ENCODE results near the gene VLDLR. TPM values are rescaled to one million over a fixed set of nuclear protein-coding genes. Genes with fewer than 3 reads are reported as not detected.

Gene VLDLR
- total RNA-seq, 2 experiments from 2014 or later = 13.0 to 17.1 TPM

DNA sequence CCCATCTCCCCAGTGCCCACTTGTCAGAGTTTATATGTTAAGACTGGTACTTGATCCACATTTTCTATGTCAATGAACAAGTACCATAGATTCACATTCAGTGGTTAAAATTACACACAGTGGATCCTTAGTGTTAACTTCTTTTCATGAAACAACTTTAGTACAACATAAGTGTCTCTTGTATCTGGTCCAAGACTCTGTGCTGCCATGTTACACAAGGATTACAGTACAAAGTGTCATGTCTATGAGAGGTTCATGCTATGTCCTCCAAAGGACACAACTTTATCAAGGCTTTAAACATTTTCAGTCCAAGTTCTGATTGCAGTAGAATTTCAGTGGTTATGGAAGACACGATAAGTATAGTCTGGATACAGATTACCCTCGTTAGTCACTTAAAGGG lies 13.3 kb upstream of the VLDLR start:
- Mint-ChIP-seq H3K36me3 (ENCODE audit: low read depth) (no peaks in the 10 kb centered on the region), H3K9me3 (no peaks in the 10 kb centered on the region), H3K4me1 (ENCODE audit: low read depth) (no peaks in the 10 kb centered on the region), H3K27me3 (peaks cover 12% of the 10 kb centered on the region), H3K27ac (no peak overlapping the region), H3K4me3 (no peak overlapping the region)
- ATAC-seq (no peak), DNase-seq (no peak)
- CTCF ChIA-PET = no interaction called here
- POLR2A ChIA-PET = no interaction called here
- TF ChIP-seq, protein P1, sequence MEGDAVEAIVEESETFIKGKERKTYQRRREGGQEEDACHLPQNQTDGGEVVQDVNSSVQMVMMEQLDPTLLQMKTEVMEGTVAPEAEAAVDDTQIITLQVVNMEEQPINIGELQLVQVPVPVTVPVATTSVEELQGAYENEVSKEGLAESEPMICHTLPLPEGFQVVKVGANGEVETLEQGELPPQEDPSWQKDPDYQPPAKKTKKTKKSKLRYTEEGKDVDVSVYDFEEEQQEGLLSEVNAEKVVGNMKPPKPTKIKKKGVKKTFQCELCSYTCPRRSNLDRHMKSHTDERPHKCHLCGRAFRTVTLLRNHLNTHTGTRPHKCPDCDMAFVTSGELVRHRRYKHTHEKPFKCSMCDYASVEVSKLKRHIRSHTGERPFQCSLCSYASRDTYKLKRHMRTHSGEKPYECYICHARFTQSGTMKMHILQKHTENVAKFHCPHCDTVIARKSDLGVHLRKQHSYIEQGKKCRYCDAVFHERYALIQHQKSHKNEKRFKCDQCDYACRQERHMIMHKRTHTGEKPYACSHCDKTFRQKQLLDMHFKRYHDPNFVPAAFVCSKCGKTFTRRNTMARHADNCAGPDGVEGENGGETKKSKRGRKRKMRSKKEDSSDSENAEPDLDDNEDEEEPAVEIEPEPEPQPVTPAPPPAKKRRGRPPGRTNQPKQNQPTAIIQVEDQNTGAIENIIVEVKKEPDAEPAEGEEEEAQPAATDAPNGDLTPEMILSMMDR (IDR thresholded peaks at IDR 0.05) = no peak
- intact Hi-C loops (cut with micrococcal nuclease) = no loop called here

DNA sequence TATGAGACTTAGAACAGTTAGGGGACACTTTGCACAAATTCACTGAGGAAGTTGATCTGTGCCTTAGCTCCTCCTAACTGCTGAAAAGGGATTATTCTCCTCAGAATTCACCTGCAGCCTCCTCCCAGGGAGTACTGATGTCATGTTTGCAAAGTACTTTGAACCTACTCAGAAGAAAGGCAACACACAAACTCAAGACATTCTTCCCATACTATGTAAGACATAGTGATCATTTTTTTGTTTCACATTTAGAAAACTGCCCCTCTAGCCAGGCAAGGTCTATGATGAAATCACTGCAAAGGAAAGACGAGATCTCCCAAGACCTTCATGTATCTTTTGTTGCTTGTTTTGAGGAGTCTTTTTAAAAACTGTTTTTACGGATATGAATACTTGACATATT lies 10.6 kb upstream of the VLDLR start:
- intact Hi-C loops (cut with micrococcal nuclease) = loop anchor here (10.0 kb wide), 1 partner anchor 64 kb away; no protein-coding TSS in a partner anchor
- H3K36me3 Mint-ChIP-seq (ENCODE audit: low read depth) = no peaks in the 10 kb centered on the region
- CTCF ChIA-PET = no interaction called here

DNA sequence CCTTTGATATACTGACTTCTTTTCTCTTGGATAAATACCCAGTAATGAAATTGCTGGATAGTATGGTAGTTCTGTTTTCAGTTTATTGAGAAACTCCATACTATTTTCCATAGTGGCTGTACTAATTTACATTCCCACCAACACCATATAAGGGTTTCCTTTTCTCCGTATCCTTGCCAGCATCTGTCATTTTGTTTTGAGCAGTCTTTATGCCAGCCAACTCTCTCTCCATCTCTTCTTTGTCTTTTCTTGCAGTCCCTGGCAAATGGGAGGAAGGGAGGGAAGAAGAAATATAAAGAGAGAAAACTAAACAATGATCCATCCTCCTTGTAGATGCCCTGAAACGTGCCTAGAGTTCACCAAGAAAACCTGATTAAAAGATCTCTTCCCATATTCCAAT lies 9.6 kb upstream of the VLDLR start:
- no peak for DNase-seq
- no peak for ATAC-seq
- Mint-ChIP-seq H3K4me3 (no peak overlapping the region), H3K36me3 (ENCODE audit: low read depth) (no peaks in the 10 kb centered on the region), H3K27ac (no peak overlapping the region), H3K4me1 (ENCODE audit: low read depth) (no peaks in the 10 kb centered on the region), H3K27me3 (peaks cover 16% of the 10 kb centered on the region), H3K9me3 (no peaks in the 10 kb centered on the region)
- TF ChIP-seq, protein P1 (IDR thresholded peaks at IDR 0.05) = no peak
- CTCF ChIA-PET = no interaction called here
- intact Hi-C loops (cut with micrococcal nuclease) = loop anchor here (10.0 kb wide), 1 partner anchor 63 kb away; no protein-coding TSS in a partner anchor
- POLR2A ChIA-PET = no interaction called here

More for the DNA sequence above, 10.6 kb upstream of the VLDLR start:
- TF ChIP-seq, protein P1 (IDR thresholded peaks at IDR 0.05) = no peak
- H3K4me1 Mint-ChIP-seq (ENCODE audit: low read depth) = no peaks in the 10 kb centered on the region
- no peak overlapping the region for H3K27ac Mint-ChIP-seq
- POLR2A ChIA-PET = no interaction called here
- no peak overlapping the region for H3K4me3 Mint-ChIP-seq
- DNase-seq (no peak), ATAC-seq (no peak)
- peaks cover 16% of the 10 kb centered on the region for H3K27me3 Mint-ChIP-seq
- no peaks in the 10 kb centered on the region for H3K9me3 Mint-ChIP-seq

DNA sequence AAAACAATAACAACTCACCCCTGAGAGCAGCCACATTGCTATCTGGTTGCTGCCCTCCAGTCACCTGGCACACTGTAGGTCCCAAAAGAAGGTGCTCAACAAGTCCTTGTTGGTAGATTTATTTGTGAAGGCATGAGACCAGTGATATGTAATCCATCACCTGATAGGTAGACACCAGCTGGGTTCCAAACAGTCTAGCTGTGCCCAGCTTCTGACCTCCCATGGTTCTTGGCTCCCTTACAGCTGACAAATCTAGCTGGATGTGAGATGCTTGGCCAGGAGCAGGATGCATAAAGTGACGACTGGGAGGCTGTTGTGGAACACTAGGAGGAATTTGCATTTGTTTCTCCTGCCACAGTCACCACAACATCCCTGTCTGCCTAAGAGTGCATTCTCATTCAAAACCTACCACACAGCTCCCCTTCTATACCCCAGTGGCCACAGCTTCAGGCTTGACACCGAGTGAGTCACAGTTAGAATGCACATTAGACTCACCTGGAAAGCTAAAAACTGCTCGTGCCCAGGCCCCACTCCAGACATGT lies 7.8 kb upstream of the VLDLR start:
- Mint-ChIP-seq H3K36me3 (ENCODE audit: low read depth) (no peaks in the 10 kb centered on the region), H3K27me3 (peaks cover 18% of the 10 kb centered on the region), H3K9me3 (no peaks in the 10 kb centered on the region), H3K27ac (no peak overlapping the region), H3K4me3 (no peak overlapping the region), H3K4me1 (ENCODE audit: low read depth) (no peaks in the 10 kb centered on the region)
- ChIA-PET CTCF (no interaction called here), POLR2A (no interaction called here)
- TF ChIP-seq, protein P1 (IDR thresholded peaks at IDR 0.05) = no peak
- intact Hi-C loops (cut with micrococcal nuclease) = loop anchor here (10.0 kb wide), 1 partner anchor 61 kb away; no protein-coding TSS in a partner anchor
- ATAC-seq (no peak), DNase-seq (no peak)

DNA sequence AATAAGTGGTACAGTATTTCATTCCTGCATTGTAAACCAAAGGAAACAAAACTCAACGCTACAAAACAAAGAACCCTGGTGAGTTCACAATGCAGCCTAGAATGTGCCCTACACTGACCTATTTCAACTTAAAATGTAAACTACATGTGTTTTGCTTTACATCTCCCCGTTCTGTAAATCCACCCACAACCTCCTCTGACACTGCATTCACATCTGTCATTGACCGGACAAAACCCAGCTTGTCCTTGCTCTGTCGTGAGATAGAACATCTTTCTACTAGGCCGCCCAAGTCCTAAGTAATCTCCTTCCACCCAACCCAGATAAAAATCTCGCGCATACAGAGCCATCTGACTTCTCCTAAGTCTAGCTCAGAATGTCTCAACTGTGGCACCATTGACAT lies 6.1 kb upstream of the VLDLR start:
- ATAC-seq (no peak), DNase-seq (no peak)
- Mint-ChIP-seq H3K27me3 (peaks cover 29% of the 10 kb centered on the region), H3K27ac (no peak overlapping the region), H3K4me1 (ENCODE audit: low read depth) (peaks cover 2% of the 10 kb centered on the region), H3K4me3 (no peak overlapping the region), H3K9me3 (no peaks in the 10 kb centered on the region), H3K36me3 (ENCODE audit: low read depth) (no peaks in the 10 kb centered on the region)
- ChIA-PET POLR2A (no interaction called here), CTCF (interaction anchor here (0.6 kb wide), 1 partner anchor 26 kb away, joined by 3 read pairs; no protein-coding TSS in a partner anchor)
- intact Hi-C loops (cut with micrococcal nuclease) = loop anchor here (10.0 kb wide), 1 partner anchor 59 kb away; no protein-coding TSS in a partner anchor
- TF ChIP-seq, protein P1 (IDR thresholded peaks at IDR 0.05) = no peak

Measured in activated CD8-positive, alpha-beta T cell treated with anti-CD3 and anti-CD28 coated beads for 36 hours (primary cell).